ENCODE results near the gene BHMT2. TPM values are rescaled to one million over a fixed set of nuclear protein-coding genes. Genes with fewer than 3 reads are reported as not detected.

Gene BHMT2
- total and polyA plus RNA-seq, 2 of the 4 experiments (the other 2 are of a cell fraction) = 0.36 to 0.60 TPM

- no CpG with 5 or more reads among the region's 4 CpGs for WGBS, 2 experiments (ENCODE audit: extremely low coverage in 2 of 2, insufficient read length in 1 of 2)
- Histone ChIP-seq H3K14ac (replicated peaks; ENCODE audit: low read depth, low read length) (no peak overlapping the region), H3K18ac (ENCODE audit: low read depth, low read length) (no peak overlapping the region), H3K27me3 (ENCODE audit: control insufficient read depth, insufficient read depth, low read length) (peaks cover 6% of the 10 kb centered on the region; the same call in 1 of the 2 replicates), H2AFZ (replicated peaks; ENCODE audit: low read length, poor library complexity) (no peak overlapping the region), H3K9ac (ENCODE audit: low read depth, low read length) (no peak overlapping the region), H4K5ac (ENCODE audit: low read depth, low read length) (no peak overlapping the region), H3K56ac (ENCODE audit: extremely low read depth, insufficient read depth, low read length) (no peak overlapping the region), H4K8ac (ENCODE audit: low read depth in 2 of 2, low read length in 2 of 2) (no peak overlapping the region), H3K4me2 (ENCODE audit: low read depth, low read length) (no peak overlapping the region), H4K20me1 (ENCODE audit: insufficient read depth, low read length) (no peaks in the 10 kb centered on the region), H3K79me1 (ENCODE audit: low read depth in 1 of 2, low read length in 2 of 2) (no peaks in the 10 kb centered on the region), H2BK120ac (ENCODE audit: low read depth, low read length) (no peak overlapping the region), H2BK5ac (ENCODE audit: low read depth, low read length, poor library complexity, severe bottlenecking) (no peak overlapping the region), H3K4me1 (ENCODE audit: control insufficient read depth, insufficient read depth, low read length) (no peaks in the 10 kb centered on the region), H4K91ac (ENCODE audit: insufficient read depth, low read depth, low read length) (no peak overlapping the region), H2BK20ac (ENCODE audit: low read depth, low read length) (no peak overlapping the region), H3K9me3 (ENCODE audit: control insufficient read depth, insufficient read depth, low read length) (no peaks in the 10 kb centered on the region), H2BK15ac (ENCODE audit: low read depth, low read length) (no peak overlapping the region), H3K23ac (ENCODE audit: low read depth, low read length) (no peak overlapping the region), H3K4me3 (ENCODE audit: insufficient read depth, low read depth, low read length) (no peak overlapping the region), H3K9me1 (ENCODE audit: insufficient read depth, low read length) (no peaks in the 10 kb centered on the region), H3K4ac (ENCODE audit: low read depth, low read length) (no peak overlapping the region), H2AK9ac (replicated peaks; ENCODE audit: low read depth, low read length, poor library complexity) (no peak overlapping the region), H2AK5ac (ENCODE audit: low read depth, low read length) (no peak overlapping the region), H3K36me3 (ENCODE audit: control insufficient read depth, insufficient read depth, low read length) (no peaks in the 10 kb centered on the region), H3K27ac (ENCODE audit: insufficient read depth, low read length) (no peak overlapping the region)
- DNase-seq (no peak), ATAC-seq (ENCODE audit: low read depth) (no peak)
- TF ChIP-seq MAFK (IDR thresholded peaks at IDR 0.05; ENCODE audit: low read depth, low read length) (no peak), POLR2A (IDR thresholded peaks at IDR 0.05; ENCODE audit: low read depth, low read length) (no peak), CHD1 (IDR thresholded peaks at IDR 0.05; ENCODE audit: low read depth, low read length) (no peak), MXI1 (IDR thresholded peaks at IDR 0.05; ENCODE audit: borderline replicate concordance, low read depth, low read length) (no peak), RAD21 (IDR thresholded peaks at IDR 0.05; ENCODE audit: low read length) (no peak), SMC3 (IDR thresholded peaks at IDR 0.05; ENCODE audit: low read depth, low read length) (no peak), NFE2L2 (IDR thresholded peaks at IDR 0.05; ENCODE audit: low read depth, low read length) (no peak), CTCF (conservative IDR thresholded peaks at IDR 0.05; ENCODE audit: low read depth, low read length) (no peak), RCOR1 (IDR thresholded peaks at IDR 0.05; ENCODE audit: insufficient replicate concordance, low read length) (no peak), USF2 (IDR thresholded peaks at IDR 0.05; ENCODE audit: low read depth, low read length) (no peak), CEBPB (IDR thresholded peaks at IDR 0.05; ENCODE audit: low read depth, low read length) (no peak), RFX5 (IDR thresholded peaks at IDR 0.05; ENCODE audit: low read depth, low read length) (no peak), FOS (IDR thresholded peaks at IDR 0.05; ENCODE audit: low read depth, low read length) (no peak), BHLHE40 (IDR thresholded peaks at IDR 0.05; ENCODE audit: low read depth, low read length) (no peak), ELK1 (IDR thresholded peaks at IDR 0.05; ENCODE audit: borderline replicate concordance, low read depth, low read length) (no peak), MAZ (IDR thresholded peaks at IDR 0.05; ENCODE audit: borderline replicate concordance, low read depth, low read length) (no peak)
- CTCF ChIA-PET = no interaction called here
- in situ Hi-C loops (cut with MboI; ENCODE audit: low sequenced_read_pairs) (no loop called here), dilution Hi-C loops (cut with HindIII; ENCODE audit: low sequenced_read_pairs, unreplicated experiment) (no loop called here), intact Hi-C loops (cut with micrococcal nuclease) (no loop called here)
- POLR2A ChIA-PET (ENCODE audit: unreplicated experiment) = no interaction called here
- no TSS peak for BruUV-seq (replicated peaks)
Measured at GRCh38 chr5:79088507-79088906, 18.9 kb downstream of the BHMT2 start.

Data from IMR-90 (cell line).